Hepatocyte (in vitro differentiated cells): ENCODE data around the gene CELSR1.

Experiments used
- EZH2phosphoT487 ChIP-seq: fragments of 200-600 bp; sonication (generic); IDR thresholded peaks from one replicate; pipeline ENCODE4 v1.6.1; 2018; ENCODE audit warnings: antibody characterized with exemption, mild to moderate bottlenecking, low read depth, moderate library complexity; ENCODE audit not compliant: unreplicated experiment, severe bottlenecking
- TF ChIP-seq, protein P1 (sequence below): fragments of 200-600 bp; sonication (generic); IDR thresholded peaks from 2 replicates; pipeline ENCODE4 v1.5.1; 2016; ENCODE audit warnings: antibody characterized with exemption, mild to moderate bottlenecking; ENCODE audit not compliant: poor library complexity

DNA sequence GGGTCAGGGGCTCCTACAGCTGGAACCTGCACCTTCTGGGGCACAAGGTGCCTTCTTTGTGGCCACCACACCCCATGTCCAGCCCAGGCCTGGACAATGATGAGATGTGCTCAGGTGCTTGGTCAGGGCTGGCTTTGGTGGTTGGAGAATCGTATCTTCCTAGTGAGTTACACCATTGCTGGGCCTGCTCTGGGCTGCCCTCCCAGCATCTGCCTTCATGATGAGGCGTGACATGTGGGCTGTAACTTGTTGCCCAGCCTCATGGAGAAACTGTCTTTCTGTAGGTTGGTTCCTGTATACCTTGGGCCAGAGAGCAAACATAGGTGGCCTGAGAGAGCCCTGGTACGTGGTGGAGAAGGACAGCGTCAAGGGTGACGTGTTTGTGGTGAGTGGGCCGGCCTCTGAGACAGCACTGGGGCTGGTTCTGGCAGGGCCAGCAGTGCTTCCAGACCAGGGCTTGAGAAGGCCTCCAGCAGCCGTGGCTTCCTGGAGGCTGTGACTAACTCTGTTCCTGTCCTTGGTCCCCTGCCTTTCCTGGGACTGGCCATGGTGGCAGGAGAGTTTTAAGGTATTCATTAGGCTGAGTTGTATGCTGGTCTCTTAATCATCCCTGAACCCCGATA, 183.8 kb downstream of the CELSR1 start:
- TF ChIP-seq, protein P1, sequence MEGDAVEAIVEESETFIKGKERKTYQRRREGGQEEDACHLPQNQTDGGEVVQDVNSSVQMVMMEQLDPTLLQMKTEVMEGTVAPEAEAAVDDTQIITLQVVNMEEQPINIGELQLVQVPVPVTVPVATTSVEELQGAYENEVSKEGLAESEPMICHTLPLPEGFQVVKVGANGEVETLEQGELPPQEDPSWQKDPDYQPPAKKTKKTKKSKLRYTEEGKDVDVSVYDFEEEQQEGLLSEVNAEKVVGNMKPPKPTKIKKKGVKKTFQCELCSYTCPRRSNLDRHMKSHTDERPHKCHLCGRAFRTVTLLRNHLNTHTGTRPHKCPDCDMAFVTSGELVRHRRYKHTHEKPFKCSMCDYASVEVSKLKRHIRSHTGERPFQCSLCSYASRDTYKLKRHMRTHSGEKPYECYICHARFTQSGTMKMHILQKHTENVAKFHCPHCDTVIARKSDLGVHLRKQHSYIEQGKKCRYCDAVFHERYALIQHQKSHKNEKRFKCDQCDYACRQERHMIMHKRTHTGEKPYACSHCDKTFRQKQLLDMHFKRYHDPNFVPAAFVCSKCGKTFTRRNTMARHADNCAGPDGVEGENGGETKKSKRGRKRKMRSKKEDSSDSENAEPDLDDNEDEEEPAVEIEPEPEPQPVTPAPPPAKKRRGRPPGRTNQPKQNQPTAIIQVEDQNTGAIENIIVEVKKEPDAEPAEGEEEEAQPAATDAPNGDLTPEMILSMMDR = no peak
- no peak for TF ChIP-seq EZH2phosphoT487
